NCI-H2171 (cell line): Measurements from ENCODE around the gene HIVEP3.
A peak's percentile ranks its signal among the peaks of the same experiment; 100 is the strongest.

Experiments used
- DNase-seq: peaks from one replicate; lab custom pipeline; 2025; lab: John Stamatoyannopoulos, UW

The HIVEP3 gene

GRCh38 chr1:41682845-41683625 is 235.7 kb downstream of the HIVEP3 start:
- no peak for DNase-seq

DNA sequence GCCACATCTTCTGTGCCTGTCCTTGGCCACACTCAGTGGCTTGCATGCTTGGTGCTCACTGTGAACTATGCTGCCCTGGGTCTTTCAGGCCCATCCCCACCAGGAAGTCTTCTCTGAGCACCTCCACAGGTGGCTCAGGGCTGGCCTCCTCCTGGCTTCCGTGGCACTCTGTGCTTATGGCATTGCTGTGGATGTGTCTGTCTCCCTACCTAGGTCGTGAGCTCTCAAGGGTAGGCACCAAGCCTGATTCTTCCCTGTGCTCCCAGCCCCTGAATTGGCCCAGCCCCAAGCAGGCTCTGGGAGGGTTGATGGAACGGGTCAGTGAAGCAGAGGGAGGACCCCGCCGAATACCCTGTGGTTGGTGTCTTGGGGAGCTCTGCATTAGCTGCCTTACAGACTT is 236.6 kb downstream of the HIVEP3 start:
- no peak for DNase-seq

GRCh38 chr1:41681331-41682098 is 237.2 kb downstream of the HIVEP3 start:
- no peak for DNase-seq

DNA sequence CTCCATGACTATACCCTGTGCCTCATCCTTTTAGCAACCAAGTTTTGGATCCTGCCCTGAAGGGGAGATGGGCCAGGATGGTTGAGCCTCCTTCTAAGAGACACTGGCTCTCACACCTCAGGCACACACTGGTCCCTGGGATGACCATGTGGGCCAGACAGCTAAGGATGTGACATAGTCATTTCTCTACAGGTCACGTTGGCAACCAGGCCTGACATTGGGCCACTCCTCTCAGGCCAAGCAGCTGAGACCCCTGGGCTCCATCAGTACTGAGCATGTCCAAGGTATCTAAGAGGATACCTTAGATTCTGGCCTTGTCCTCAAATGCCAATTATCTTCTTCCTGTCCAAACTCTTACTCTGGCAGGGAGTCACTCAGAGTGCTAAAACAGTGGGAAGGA is 238.7 kb downstream of the HIVEP3 start:
- no peak for DNase-seq

- no peak for DNase-seq
These were observed 239.2 kb downstream of the HIVEP3 start for GRCh38 chr1:41679531-41679930.

DNA sequence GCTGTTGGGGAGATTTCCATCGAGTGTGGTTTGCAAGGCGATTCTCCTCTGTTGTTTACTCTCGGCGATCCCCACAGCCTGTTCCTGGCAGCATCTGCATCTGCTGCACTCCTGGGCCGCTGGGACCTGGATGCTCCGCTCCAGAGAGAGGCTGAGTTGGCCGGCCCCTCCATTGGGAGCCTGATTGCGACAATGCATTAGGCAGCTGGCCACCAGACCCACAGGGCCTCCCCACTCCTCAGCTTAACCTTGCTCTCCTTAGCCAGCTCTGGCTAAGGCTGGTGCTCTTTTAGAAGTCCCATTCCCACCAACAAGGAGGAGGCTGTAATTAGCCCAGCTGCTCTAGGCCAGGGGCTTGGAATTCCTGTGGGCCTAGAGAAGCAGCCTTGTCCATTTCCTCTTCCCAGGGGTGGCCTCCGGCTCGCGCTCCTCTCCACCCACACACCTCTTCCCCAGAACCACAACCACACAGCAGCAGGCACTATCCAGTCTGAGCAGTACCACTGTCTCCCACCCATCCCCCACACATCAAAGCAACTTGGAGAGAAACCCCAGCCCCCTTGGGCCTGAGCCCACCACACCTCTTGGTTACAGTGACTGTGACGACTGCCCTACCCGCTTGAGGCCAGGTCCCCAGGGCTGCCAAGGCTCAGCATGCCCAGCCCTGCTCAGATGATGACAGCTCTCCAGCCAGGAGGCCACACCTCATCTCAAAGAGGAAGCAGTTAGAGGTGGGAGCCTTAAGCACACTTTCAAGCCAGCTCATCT is 240.4 kb downstream of the HIVEP3 start:
- DNase-seq, result peak; percentile 60

DNA sequence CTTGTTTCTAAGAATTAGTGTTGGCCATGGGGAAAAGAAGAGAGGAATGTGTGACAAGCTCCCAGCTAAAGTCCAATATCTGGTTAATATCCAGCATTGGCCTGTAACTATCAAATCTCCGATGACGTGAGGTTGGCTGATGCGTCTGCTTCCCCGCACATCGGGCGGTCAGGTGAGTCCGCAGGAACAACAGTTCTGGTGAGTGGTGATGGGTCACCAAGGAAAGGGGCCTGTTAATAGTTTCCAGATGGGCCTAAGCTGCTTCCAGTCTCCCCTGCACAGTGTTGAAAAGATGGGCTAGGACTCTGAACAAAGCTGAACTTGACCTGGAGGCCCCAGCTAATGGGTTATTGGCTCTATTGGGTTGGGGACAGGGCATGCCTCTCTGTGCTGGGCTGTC is 241.1 kb downstream of the HIVEP3 start:
- no peak for DNase-seq

DNA sequence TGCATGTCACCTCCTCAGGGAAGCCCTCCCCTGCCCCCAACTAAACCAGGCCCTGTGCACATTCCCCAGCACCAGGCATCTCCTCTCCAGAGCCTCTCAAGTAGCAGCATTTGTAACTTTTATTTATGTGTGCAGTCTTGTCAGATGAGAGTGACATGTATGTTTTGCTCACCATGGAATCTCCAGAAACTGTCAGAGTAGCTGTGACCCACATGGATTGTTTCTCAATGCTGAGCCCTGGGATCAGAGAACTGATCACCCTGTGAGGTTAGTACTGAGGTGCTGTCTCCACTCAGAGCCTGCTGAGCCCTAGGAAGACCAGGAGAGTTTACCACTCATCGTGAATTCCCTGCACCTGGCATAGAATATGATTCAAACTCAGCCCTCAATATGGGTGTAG is 243.3 kb downstream of the HIVEP3 start:
- DNase-seq, result no peak

- no peak for DNase-seq
These were observed 244.2 kb downstream of the HIVEP3 start for GRCh38 chr1:41674522-41674921.

DNA sequence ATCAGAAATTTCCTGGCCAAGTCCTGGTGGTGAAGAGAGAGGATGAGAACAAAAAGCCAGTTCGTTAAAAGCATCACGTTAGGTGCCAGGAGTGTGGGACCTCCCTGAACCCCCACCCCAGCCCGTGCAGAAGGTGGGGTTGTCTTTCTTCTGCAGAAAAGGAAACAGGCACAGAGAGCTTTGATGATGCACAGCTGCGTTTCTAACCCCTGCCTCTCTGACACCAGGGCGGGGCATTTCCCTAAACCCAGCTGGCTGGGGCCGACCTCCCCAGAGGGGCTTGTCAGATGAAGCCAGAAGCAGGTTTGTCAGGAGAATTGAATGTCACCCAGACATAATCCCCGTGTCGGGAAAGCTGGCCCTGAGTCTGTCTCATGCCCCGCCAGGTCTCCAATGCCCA is 244.9 kb downstream of the HIVEP3 start:
- no peak for DNase-seq

- no peak for DNase-seq
These were observed 245.3 kb downstream of the HIVEP3 start for GRCh38 chr1:41673378-41673777.

GRCh38 chr1:41672641-41673361 is 245.9 kb downstream of the HIVEP3 start:
- DNase-seq, result no peak

- no peak for DNase-seq
These were observed 246.5 kb downstream of the HIVEP3 start for GRCh38 chr1:41672173-41672572.

DNA sequence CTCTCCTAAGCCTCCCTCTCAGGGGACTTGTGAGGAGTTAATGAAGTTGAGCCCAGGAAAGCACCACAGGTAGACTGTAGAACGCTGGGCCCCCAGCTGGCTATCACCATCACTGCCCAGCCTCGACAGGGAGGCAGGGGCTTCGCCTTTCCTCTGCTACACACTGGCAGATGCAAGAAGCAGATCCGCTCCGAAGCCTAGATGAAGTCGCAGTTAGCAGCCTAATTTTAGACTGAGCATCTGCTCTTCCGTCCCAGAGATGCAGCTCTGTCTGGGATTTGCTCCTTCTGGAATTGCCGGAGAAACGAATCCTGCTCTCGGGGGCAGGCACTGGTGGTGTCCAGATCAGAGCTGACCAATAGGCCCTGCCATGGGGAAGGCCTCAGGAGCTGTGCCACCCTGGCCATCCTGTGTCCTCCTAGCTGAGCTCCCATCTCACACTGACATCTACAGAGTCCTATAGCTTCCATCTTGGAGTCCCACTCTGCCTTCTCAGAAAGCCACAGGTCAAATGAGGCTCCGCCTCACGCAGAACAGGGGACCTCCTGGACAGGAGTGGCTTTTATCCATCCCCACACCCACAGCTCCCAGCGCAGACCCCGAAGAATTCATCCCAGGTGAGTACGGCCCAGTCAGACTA is 247.5 kb downstream of the HIVEP3 start:
- no peak for DNase-seq

GRCh38 chr1:41670217-41670957 is 248.3 kb downstream of the HIVEP3 start:
- no peak for DNase-seq

- no peak for DNase-seq
These were observed 249.8 kb downstream of the HIVEP3 start for GRCh38 chr1:41668967-41669366.

GRCh38 chr1:41668054-41668660 is 250.6 kb downstream of the HIVEP3 start:
- no peak for DNase-seq

GRCh38 chr1:41666981-41667631 is 251.6 kb downstream of the HIVEP3 start:
- DNase-seq, result peak; percentile 73

DNA sequence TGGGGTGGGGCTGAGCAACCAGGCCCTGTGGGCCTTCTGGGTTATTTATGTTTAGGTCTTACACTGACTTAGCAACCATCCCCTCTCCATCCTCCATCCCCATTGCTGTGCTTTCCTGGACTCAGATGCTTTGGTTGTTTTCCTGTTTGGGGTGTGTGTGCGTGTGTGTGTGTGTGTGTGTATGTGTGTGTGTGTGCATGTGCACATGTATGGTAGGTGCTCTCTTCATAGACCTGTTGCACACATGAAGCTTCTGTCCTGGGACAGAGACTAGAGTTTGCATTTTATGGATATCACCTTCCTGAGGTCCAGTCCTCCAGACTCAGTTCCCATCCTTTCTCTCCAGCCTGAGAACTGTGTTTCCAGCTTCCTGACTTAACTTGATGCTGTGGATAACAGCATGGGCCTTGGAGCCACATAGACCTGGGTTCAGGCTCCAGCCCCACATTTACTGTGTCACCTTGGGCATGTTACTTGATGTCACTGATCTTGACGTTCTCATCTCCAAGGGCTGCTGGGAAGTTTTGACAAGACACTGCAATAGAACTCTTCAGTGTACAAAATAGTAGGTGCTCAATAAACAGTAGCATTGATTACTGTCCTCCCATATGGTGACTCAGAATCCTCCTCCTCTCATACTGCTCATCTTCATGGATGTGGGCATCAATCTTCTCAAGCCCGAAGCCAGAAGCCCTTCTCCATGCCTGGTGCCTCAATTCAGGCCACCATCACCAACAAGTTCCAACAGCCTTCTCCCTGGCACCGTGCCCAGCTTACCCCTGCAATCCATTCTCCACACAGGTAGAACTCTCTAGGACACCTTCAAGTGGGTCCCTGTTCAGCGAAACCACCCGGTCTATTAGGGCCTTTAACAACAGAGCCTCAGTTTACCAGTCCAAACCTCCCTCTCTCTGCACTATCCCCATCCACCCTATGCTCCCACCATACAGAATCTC is 252.5 kb downstream of the HIVEP3 start:
- no peak for DNase-seq
